GM18502 (cell line): ENCODE data around the gene PORCN.
A peak's percentile ranks its signal among the peaks of the same experiment; 100 is the strongest.
"Not testable (repeated sequence)": the region's sequence is repeated elsewhere in the genome, so short reads cannot be mapped to it uniquely, and the experiment has no call there.

Experiments used
- ATAC-seq: cut with Tn5 transposase; IDR thresholded peaks from one replicate; pipeline ENCODE4 v1.9.1; 2021; ENCODE audit warnings: mild to moderate bottlenecking; ENCODE audit not compliant: unreplicated experiment, poor library complexity

Gene PORCN

GRCh38 chrX:48509245-48509590 is 426 bp downstream of the PORCN start:
- peak; percentile 12 for ATAC-seq

DNA sequence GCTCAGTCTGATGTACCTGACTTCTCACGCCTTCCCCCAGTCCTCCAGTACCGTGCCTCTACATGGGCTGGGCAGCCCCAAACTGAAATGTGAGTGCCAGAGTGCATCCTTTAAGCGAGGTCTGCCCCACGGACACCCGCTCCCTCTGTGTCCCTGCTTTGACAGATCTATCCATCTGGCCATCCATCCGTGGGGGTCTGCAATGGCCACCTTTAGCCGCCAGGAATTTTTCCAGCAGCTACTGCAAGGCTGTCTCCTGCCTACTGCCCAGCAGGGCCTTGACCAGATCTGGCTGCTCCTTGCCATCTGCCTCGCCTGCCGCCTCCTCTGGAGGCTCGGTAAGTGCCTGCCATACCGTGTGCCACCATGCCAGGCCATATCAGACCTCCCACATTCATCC is 827 bp downstream of the PORCN start:
- no peak for ATAC-seq

GRCh38 chrX:48511560-48511959 is 2.8 kb downstream of the PORCN start:
- ATAC-seq: no peak

- ATAC-seq: no peak
Measured at GRCh38 chrX:48512371-48512935, 3.7 kb downstream of the PORCN start.

- ATAC-seq: no peak
Measured at GRCh38 chrX:48513670-48514069, 4.9 kb downstream of the PORCN start.

DNA sequence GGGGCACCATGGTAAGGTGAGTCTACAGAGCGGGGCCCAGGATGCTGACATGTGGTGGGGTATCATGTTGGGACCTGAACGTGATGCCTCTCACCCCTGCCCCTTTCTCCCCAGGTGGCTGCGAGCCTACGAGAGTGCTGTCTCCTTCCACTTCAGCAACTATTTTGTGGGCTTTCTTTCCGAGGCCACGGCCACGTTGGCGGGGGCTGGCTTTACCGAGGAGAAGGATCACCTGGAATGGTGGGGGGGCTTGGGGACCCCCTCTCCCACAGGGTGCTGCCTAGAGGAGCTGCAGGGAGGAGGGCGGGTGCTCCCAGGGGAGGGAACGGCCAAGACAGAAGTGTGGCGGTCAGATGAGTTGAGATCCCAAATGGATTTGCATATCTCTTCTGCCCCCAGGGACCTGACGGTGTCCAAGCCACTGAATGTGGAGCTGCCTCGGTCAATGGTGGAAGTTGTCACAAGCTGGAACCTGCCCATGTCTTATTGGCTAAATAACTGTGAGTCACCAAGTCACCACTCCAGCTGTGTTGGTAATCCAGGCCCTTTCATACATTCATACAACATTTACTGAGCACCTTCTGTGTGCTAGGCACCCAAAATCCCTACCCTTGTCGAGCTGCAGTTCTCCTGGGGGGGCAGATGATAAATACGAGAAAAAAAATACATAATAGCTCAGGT is 5.5 kb downstream of the PORCN start:
- ATAC-seq: no peak

GRCh38 chrX:48514868-48515460 is 6.2 kb downstream of the PORCN start:
- no peak for ATAC-seq

GRCh38 chrX:48515842-48516241 is 7.0 kb downstream of the PORCN start:
- ATAC-seq: no peak

- ATAC-seq: no peak
Measured at GRCh38 chrX:48516285-48516684, 7.5 kb downstream of the PORCN start.

GRCh38 chrX:48516987-48517386 is 8.2 kb downstream of the PORCN start:
- no peak for ATAC-seq

DNA sequence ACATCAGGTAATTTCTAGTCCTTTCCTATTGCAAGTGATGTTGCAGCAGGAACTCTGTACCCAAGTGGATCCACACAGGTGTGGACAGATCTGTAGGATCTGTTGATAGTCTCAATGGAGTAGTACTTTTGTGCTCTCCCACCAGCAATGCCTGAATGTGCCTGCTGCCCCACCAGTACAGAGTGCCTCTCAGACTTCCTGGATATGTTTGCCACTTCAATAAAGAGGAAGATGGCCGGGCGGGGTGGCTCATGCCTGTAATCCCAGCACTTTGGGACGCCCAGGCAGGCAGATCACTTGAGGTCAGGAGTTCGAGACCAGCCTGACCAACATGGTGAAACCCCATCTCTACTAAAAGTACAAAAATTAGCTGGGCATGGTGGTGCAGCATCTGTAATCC is 10.7 kb downstream of the PORCN start:
- ATAC-seq: not testable (repeated sequence)

GRCh38 chrX:48520455-48520854 is 11.7 kb downstream of the PORCN start:
- no peak for ATAC-seq

DNA sequence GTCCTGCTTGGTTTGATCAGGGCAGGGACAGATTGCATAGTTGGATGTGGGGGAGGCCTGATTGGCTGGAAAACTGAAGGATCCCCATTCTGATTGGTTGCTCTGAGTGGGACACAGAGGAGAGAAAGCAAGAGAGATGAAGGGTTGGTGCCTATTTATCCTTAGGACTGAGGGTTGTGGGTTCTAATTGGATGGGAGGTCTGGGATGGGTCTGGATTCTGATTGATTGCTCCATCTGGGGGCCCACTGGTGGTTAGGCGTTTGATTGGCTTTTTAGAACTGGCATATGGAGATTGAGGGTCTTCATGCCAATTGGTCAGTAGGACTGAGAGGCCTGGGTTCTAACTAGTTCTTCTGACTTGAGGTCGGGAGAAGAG is 12.2 kb downstream of the PORCN start:
- ATAC-seq: no peak

DNA sequence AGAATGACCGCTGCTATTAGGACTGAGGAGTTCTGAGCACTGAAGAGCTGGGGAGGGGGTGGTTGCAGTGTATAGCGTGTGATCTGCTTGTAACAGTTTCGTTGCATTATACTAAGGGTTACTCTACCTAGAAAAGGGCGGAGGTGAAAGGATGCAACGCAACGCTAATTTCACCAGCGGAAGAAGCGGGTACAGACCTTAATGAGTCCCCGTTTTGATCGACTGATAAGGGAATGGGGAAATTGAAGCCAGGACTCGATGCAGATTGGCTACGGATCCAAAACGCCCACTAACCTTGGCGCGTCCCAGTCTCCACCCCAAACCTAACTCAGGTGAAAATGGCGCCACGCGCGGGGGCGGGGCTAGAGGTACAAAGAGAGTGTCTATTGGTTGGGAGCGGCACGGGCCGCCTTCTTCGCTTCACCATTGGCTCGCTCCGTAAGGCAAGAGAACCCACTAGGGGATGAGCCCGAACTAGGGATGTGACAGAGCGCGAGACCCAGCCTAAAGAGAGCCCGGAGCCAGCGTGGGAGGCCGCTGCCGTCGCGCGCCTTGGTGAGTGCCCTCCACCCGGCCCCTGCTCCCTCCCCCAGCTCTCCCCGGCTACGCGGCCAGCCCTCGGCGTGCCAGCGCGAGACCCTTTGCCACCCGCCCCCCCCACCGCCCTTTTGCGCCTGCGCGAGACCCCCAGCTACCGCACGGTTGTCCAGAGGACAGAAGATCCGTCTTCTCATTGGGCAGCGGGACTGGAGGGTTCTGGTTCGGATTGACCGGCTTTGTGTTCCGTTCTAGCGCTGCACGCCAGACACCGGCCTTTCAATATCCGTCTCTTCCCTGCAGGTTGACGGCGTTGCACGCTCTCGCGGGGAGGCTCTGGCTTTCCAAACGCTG is 12.8 kb downstream of the PORCN start, which contains the start of gene EBP:
Gene EBP, plus strand, starts transcription at position 456 of the 891 bp plus-strand sequence. CDS start 1,964 bp downstream, outside the sequence.
- peak; percentile 94 for ATAC-seq

DNA sequence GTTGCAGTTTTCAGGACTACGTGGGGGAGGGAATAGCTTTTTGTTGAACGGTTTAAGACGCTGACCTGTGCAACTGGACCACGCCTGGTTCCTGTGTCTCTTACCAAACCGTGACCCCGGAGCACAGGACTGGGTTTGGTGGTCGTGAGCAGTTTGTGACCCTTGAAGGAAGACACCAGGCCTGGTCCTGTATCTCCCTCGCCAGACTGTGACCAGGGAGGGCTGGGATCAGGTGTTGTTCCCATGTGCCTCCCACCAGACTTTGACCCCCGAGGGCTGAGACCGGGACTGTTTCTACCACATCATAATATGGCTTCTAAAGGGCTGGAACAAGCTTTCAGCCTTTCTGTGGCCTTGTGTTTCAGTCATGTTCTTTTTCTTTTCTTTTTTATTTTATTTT is 13.5 kb downstream of the PORCN start:
- ATAC-seq: no peak

DNA sequence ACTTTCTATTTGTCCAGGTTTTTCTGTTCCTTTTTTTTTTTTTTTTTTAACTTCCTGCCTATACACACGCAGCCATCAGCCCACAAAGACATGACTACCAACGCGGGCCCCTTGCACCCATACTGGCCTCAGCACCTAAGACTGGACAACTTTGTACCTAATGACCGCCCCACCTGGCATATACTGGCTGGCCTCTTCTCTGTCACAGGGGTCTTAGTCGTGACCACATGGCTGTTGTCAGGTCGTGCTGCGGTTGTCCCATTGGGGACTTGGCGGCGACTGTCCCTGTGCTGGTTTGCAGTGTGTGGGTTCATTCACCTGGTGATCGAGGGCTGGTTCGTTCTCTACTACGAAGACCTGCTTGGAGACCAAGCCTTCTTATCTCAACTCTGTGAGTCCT is 14.9 kb downstream of the PORCN start:
- ATAC-seq: no peak

DNA sequence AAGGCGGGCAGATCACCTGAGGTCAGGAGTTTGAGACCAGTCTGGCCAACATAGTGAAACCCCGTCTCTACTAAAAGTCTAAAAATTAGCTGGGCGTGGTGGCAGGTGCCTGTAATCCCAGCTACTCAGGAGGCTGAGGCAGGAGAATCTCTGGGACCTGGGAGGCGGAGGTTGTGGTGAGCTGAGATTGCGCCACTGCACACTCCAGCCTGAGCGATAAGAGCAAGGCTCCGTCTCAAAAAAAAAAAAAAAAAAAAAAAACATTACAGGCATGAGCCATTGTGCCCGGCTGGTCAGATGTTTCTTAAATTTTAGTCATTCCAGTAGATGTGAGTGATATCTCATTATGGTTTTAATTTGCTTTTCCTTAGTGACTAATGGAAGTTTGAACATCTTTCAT is 17.1 kb downstream of the PORCN start:
- not testable (repeated sequence) for ATAC-seq

DNA sequence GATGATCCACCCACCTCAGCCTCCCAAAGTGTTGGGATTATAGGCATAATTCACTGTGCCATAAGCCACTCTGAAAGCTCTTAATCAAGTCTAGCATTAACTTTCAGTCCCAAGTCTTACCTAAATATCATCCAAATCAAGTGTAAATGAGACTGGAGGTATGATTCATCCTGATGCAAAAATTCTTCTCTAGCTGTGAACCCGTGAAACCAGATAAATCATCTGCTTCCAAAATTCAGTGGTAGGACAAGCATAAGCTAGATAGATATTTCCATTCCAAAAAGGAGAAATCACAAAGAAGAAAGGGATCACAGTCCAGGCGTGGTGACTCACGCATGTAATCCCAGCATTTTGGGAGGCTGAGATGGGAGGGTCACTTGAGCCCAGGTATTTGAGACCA is 21.9 kb downstream of the PORCN start:
- no peak for ATAC-seq

DNA sequence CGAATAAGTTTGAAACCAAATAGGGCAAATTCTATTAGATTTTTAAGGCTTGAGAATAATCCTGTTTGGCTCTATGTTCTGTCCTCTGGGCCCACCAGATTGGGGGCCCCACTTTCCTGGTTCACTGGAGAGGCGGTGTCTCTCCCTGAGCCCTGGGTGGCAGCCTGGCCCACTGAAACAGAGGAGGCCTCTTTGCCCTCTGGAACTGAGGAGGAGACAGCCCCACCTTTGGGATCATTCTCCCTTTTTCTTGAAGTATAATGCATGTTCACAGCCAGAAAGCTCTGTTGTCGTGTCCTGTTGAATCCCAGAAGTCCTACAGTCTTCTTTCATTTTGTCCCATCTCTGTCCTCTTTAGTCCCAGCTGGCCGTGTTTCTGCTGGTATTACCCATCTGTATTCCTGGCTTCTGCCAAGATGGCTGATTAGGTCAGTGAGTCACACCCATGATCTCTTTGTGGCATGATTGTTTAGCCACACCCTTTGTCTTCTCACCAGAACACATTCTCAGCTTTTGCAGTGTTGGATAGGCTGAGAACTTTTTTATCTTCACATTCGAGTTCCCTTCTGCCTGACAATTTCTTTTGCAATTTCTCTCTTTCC is 22.7 kb downstream of the PORCN start:
- ATAC-seq: no peak

DNA sequence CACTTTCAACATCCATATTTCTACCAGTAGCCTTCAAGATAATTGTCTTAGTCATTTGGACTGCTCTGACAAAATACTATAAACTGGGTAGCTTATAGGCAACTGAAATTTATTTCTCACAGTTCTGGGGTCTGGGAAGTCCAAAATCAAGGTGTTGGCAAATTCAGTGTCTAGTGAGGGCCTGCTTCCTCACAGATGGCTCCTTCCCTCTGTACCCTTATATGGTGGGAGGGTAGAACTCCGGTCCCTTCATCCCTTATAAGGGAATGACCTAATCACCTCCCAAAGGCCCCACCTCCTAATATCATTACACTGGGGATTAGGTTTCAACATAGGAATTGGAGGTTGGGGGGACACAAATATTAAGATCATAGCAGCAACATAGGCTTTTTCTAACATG is 23.4 kb downstream of the PORCN start:
- no peak for ATAC-seq

DNA sequence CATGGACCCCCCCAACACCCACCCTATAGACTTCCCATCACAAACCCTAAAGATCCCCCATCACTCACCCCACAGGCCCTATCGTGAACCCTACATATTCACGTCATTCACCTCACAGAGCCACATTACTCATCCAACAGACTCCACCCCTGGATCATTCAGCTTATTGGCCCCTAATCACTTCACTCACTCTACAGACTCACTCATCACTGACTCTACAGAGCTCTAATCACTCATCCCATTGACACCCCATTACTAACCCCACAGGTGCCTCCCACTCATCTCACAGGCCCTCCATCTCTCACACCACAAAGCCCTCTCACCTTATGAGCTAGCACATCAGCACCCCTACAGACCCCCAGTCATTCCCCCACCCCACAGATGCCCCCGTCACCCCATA is 24.4 kb downstream of the PORCN start:
- ATAC-seq: no peak
